ENCODE data around the gene TXLNG. TPM values are rescaled to one million over a fixed set of nuclear protein-coding genes. Genes with fewer than 3 reads are reported as not detected.

The TXLNG gene
- polyA plus RNA-seq, 1 experiment: 4.5 TPM

- Histone ChIP-seq H3K27me3 (ENCODE audit: control insufficient read depth, insufficient read depth, low read length) (no peaks in the 10 kb centered on the region), H3K36me3 (ENCODE audit: control insufficient read depth, insufficient read depth, low read length) (no peaks in the 10 kb centered on the region), H3K4me3 (ENCODE audit: low read depth, low read length) (no peak overlapping the region)
- no peak for TF ChIP-seq CTCF (IDR thresholded peaks at IDR 0.05; ENCODE audit: insufficient read depth, low read depth, low read length)
- DNase-seq (ENCODE audit: low read depth): no peak
- ChIA-PET CTCF (interaction anchor here (1.4 kb wide), 1 partner anchor 11 kb away, joined by 3 read pairs; no protein-coding TSS in a partner anchor), POLR2A (interaction anchor here (0.5 kb wide), 1 partner anchor 9 kb away, joined by 9 read pairs; no protein-coding TSS in a partner anchor)
These were observed 11.1 kb downstream of the TXLNG start for GRCh38 chrX:16797358-16797757.

- no peak for DNase-seq (ENCODE audit: low read depth)
- no peak for TF ChIP-seq CTCF (IDR thresholded peaks at IDR 0.05; ENCODE audit: insufficient read depth, low read depth, low read length)
- H3K27me3 ChIP-seq (ENCODE audit: control insufficient read depth, insufficient read depth, low read length): no peaks in the 10 kb centered on the region
- H3K36me3 ChIP-seq (ENCODE audit: control insufficient read depth, insufficient read depth, low read length): no peaks in the 10 kb centered on the region
- no peak overlapping the region for H3K4me3 ChIP-seq (ENCODE audit: low read depth, low read length)
- ChIA-PET POLR2A (interaction anchor here (0.8 kb wide), 1 partner anchor 822 kb away, joined by 3 read pairs; no protein-coding TSS in a partner anchor), CTCF (interaction anchor here (1.4 kb wide), 1 partner anchor 10 kb away, joined by 3 read pairs; no protein-coding TSS in a partner anchor)
These were observed 11.6 kb downstream of the TXLNG start for GRCh38 chrX:16797841-16798240.

GRCh38 chrX:16804923-16805464, 18.7 kb downstream of the TXLNG start:
- TF ChIP-seq CTCF (IDR thresholded peaks at IDR 0.05; ENCODE audit: insufficient read depth, low read depth, low read length): no peak
- DNase-seq (ENCODE audit: low read depth): no peak
- POLR2A ChIA-PET: no interaction called here
- H3K36me3 ChIP-seq (ENCODE audit: control insufficient read depth, insufficient read depth, low read length): no peaks in the 10 kb centered on the region
- no peak overlapping the region for H3K4me3 ChIP-seq (ENCODE audit: low read depth, low read length)
- CTCF ChIA-PET: no interaction called here
- H3K27me3 ChIP-seq (ENCODE audit: control insufficient read depth, insufficient read depth, low read length): no peaks in the 10 kb centered on the region

GRCh38 chrX:16807548-16807947, 21.3 kb downstream of the TXLNG start:
- peak; percentile 44 for TF ChIP-seq CTCF (IDR thresholded peaks at IDR 0.05; ENCODE audit: insufficient read depth, low read depth, low read length)
- peak overlapping the region; percentile 43 for H3K4me3 ChIP-seq (ENCODE audit: low read depth, low read length)

GRCh38 chrX:16807976-16808542, 21.8 kb downstream of the TXLNG start:
- Histone ChIP-seq H3K4me3 (ENCODE audit: low read depth, low read length) (peak overlapping the region; percentile 43), H3K36me3 (ENCODE audit: control insufficient read depth, insufficient read depth, low read length) (no peaks in the 10 kb centered on the region), H3K27me3 (ENCODE audit: control insufficient read depth, insufficient read depth, low read length) (no peaks in the 10 kb centered on the region)
- TF ChIP-seq CTCF (IDR thresholded peaks at IDR 0.05; ENCODE audit: insufficient read depth, low read depth, low read length): no peak
- POLR2A ChIA-PET: interaction anchor here (0.6 kb wide), 1 partner anchor 9 kb away, joined by 3 read pairs; no protein-coding TSS in a partner anchor
- CTCF ChIA-PET: interaction anchor here (0.6 to 1.8 kb wide), 11 partner anchors 9 to 990 kb away, joined by 3 to 8 read pairs (median 3); no protein-coding TSS in a partner anchor
- no peak for DNase-seq (ENCODE audit: low read depth)

More at GRCh38 chrX:16807548-16807947, 21.3 kb downstream of the TXLNG start:
- no peaks in the 10 kb centered on the region for H3K27me3 ChIP-seq (ENCODE audit: control insufficient read depth, insufficient read depth, low read length)
- POLR2A ChIA-PET: no interaction called here
- DNase-seq (ENCODE audit: low read depth): no peak
- CTCF ChIA-PET: interaction anchor here (0.9 to 1.8 kb wide), 10 partner anchors 9 to 989 kb away, joined by 3 to 8 read pairs (median 3); no protein-coding TSS in a partner anchor
- H3K36me3 ChIP-seq (ENCODE audit: control insufficient read depth, insufficient read depth, low read length): no peaks in the 10 kb centered on the region

Data from BJ (cell line).